K562 (cell line): Measurements from ENCODE around the gene DNAJC12. TPM values are rescaled to one million over a fixed set of nuclear protein-coding genes. Genes with fewer than 3 reads are reported as not detected.

Source experiments
- ARID1B ChIP-seq: fragments of 450-650 bp; IDR thresholded peaks from 2 replicates; pipeline ENCODE4 v1.6.1; 2016; ENCODE audit warnings: antibody characterized with exemption, mild to moderate bottlenecking, inconsistent platforms
- CBFA2T3 ChIP-seq: fragments of 450-650 bp; IDR thresholded peaks from 2 replicates; pipeline ENCODE4 v1.6.1; 2017
- CEBPB ChIP-seq: fragments of 450-650 bp; IDR thresholded peaks from 2 replicates; pipeline ENCODE4 v1.6.1; 2016; ENCODE audit warnings: missing genetic modification characterization, missing compliant biosample characterization
- CREB1 ChIP-seq, 2 experiments: sonication (generic) in 1 of 2; formaldehyde crosslinking in 1 of 2; IDR thresholded peaks; 2 replicates each; pipeline versions ENCODE4 v1.6.1 to v1.8.0; 2012 to 2022; ENCODE audit warnings: inconsistent platforms in 1 of 2, mild to moderate bottlenecking in 1 of 2, missing genetic modification reagents in 1 of 2, moderate library complexity in 1 of 2
- CTCF ChIP-seq, 3 experiments: IDR thresholded peaks in 2 of 3; conservative IDR thresholded peaks in 1 of 3; 2 replicates each; pipeline ENCODE4 v1.5.1; 2011 to 2012; ENCODE audit warnings: low read length in 3 of 3, mild to moderate bottlenecking in 3 of 3, control low read depth in 2 of 3, improper control_type of control experiment in 1 of 3, inconsistent platforms in 1 of 3, low read depth in 1 of 3, mixed read lengths in 1 of 3, moderate library complexity in 1 of 3; ENCODE audit not compliant: insufficient read depth in 2 of 3
- DPF2 ChIP-seq: fragments of 450-650 bp; IDR thresholded peaks from 2 replicates; pipeline ENCODE4 v1.6.1; 2016
- HMGN3 ChIP-seq: IDR thresholded peaks from 2 replicates; pipeline ENCODE4 v1.6.1; 2011; ENCODE audit warnings: borderline replicate concordance, low read depth, mild to moderate bottlenecking, mixed read lengths, low read length; ENCODE audit not compliant: insufficient read length; ENCODE audit errors: extremely low read depth
- JUN ChIP-seq, 2 experiments: sonication (generic) in 1 of 2; formaldehyde crosslinking in 1 of 2; IDR thresholded peaks; 2 replicates each; pipeline versions ENCODE4 v1.6.1 to v1.8.0; 2012 to 2022; ENCODE audit warnings: borderline replicate concordance in 2 of 2, mild to moderate bottlenecking in 2 of 2, improper control_type of control experiment in 1 of 2, low read depth in 1 of 2, low read length in 1 of 2, missing genetic modification reagents in 1 of 2
- MAFG ChIP-seq: fragments of 450-650 bp; conservative IDR thresholded peaks from 2 replicates; pipeline ENCODE4 v1.6.1; 2016; ENCODE audit warnings: missing genetic modification characterization, missing compliant biosample characterization
- NR3C1 ChIP-seq: sonication (generic); formaldehyde crosslinking; IDR thresholded peaks from 2 replicates; pipeline ENCODE4 v1.8.1; 2022; ENCODE audit warnings: missing genetic modification reagents
- PHB2 ChIP-seq: fragments of 450-650 bp; IDR thresholded peaks from 2 replicates; pipeline ENCODE4 v1.6.1; 2017; ENCODE audit warnings: low read depth
- POLR3A ChIP-seq: IDR thresholded peaks from 2 replicates; pipeline ENCODE4 v1.6.1; 2011; ENCODE audit warnings: borderline replicate concordance, mild to moderate bottlenecking, moderate library complexity; ENCODE audit not compliant: insufficient read length, insufficient read depth; ENCODE audit errors: extremely low read depth
- PURB ChIP-seq: sonication (generic); formaldehyde crosslinking; IDR thresholded peaks from 2 replicates; pipeline ENCODE4 v1.9.0; 2021; ENCODE audit warnings: low read depth, mild to moderate bottlenecking, missing genetic modification reagents
- SNIP1 ChIP-seq: fragments of 450-650 bp; IDR thresholded peaks from 2 replicates; pipeline ENCODE4 v1.7.1; 2017; ENCODE audit warnings: low read depth, mild to moderate bottlenecking
- STAG1 ChIP-seq: sonication (generic); formaldehyde crosslinking; IDR thresholded peaks from 2 replicates; pipeline ENCODE4 v1.5.0; 2020; ENCODE audit warnings: missing genetic modification reagents, borderline replicate concordance
- ZBTB1 ChIP-seq: sonication (generic); formaldehyde crosslinking; IDR thresholded peaks from 2 replicates; pipeline ENCODE4 v1.8.1; 2023; ENCODE audit warnings: missing genetic modification reagents, low read depth, mild to moderate bottlenecking, borderline replicate concordance
- ZNF12 ChIP-seq: sonication (generic); formaldehyde crosslinking; IDR thresholded peaks from 2 replicates; pipeline ENCODE4 v1.4.0; 2020; ENCODE audit warnings: mild to moderate bottlenecking, missing genetic modification reagents
- ZNF76 ChIP-seq: fragments of 250-450 bp; sonication (Bioruptor Pico); IDR thresholded peaks from 2 replicates; pipeline ENCODE4 v1.4.0; 2020; ENCODE audit warnings: mild to moderate bottlenecking, moderate library complexity, borderline replicate concordance
- ZZZ3 ChIP-seq: fragments of 450-650 bp; IDR thresholded peaks from 2 replicates; pipeline ENCODE4 v1.6.1; 2016; ENCODE audit warnings: antibody characterized with exemption, mild to moderate bottlenecking, moderate library complexity
- polyA plus RNA-seq, 8 experiments: library from polyadenylated mRNA; depleted of rRNA in 4 of 8; stranded (reverse) in 5 of 8; unstranded in 3 of 8; fragments of >200 nt; fragmentation: Nextera tagmentation in 2 of 8; fragmentation: Illumina TruSeq in 1 of 8; extraction: Ambion mirVana in 2 of 8; extraction: Trizol in 1 of 8; gene quantifications; 2 replicates each; pipeline versions ENCODE4 v1.2.1 to v1.2.3, GENCODE V29; 2011 to 2014; ENCODE audit warnings: inconsistent platforms in 1 of 8, missing spikeins in 1 of 8
- total RNA-seq, 7 experiments: library from RNA; depleted of rRNA in 6 of 7; stranded (reverse); fragments of >200 nt in 6 of 7; fragmentation: Illumina TruSeq in 2 of 7; extraction: Trizol in 2 of 7; gene quantifications; 2 replicates each; pipeline versions ENCODE4 v1.2.1 to v1.2.3, GENCODE V29; 2011 to 2021; ENCODE audit warnings: low replicate concordance in 1 of 7
- TF ChIP-seq, protein P1 (sequence below), 2 experiments: fragments of 450-650 bp; IDR thresholded peaks; 2 replicates each; pipeline ENCODE4 v1.6.1; 2018; ENCODE audit warnings: mild to moderate bottlenecking in 2 of 2, low read depth in 1 of 2; ENCODE audit not compliant: partially characterized antibody in 2 of 2
- TF ChIP-seq, protein P2 (sequence below): IDR thresholded peaks from 2 replicates; pipeline ENCODE4 v1.6.1; 2014; ENCODE audit warnings: antibody characterized with exemption

The DNAJC12 gene
- total and polyA plus RNA-seq, 9 of the 15 experiments (the other 6 are each of a cell fraction or from before 2014, with no cell fraction given) = 7.4 to 95.9 (median 68.5) TPM

DNA sequence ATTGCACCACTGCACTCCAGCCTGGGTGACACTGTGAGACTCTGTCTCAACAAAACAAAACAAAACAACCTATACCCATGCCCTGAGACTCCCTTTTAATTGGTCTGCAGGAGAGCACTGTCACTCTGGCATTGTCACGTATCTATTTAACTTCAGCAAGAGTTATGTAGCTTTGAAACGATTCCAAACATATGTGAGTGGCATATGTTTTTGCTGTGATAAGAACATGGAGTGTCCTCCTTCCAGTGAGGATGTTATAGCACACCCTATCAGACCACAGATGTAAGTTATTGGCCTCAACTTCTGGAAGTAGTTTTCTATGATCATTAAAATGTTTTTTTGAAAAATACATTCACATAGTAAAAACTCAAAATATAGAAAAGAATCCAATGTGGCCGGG lies 15.5 kb upstream of the DNAJC12 start (continued):
- TF ChIP-seq DPF2 (peak; percentile 80), MAFG (tag) (peak; percentile 46), POLR3A (no peak), CBFA2T3 (peak; percentile 87), CREB1 (IDR thresholded peaks at IDR 0.05) (no peak), CREB1 (CRISPR knock-in tag; IDR thresholded peaks at IDR 0.05) (no peak), ZNF76 (CRISPR knock-in tag) (no peak), JUN (IDR thresholded peaks at IDR 0.05; ENCODE audit: borderline replicate concordance, low read depth, low read length) (no peak), JUN (CRISPR knock-in tag; IDR thresholded peaks at IDR 0.05; ENCODE audit: borderline replicate concordance) (no peak), ARID1B (peak; percentile 85), PHB2 (no peak), CTCF (IDR thresholded peaks at IDR 0.05 in 2 of 3, conservative IDR thresholded peaks at IDR 0.05 in 1 of 3; ENCODE audit: insufficient read depth in 2 of 3, low read depth in 1 of 3, low read length in 3 of 3) (peak in 1 of 3 experiments; percentile 24; a peak in 2 of 6 replicates), PURB (CRISPR knock-in tag) (no peak), ZBTB1 (CRISPR knock-in tag) (no peak), CEBPB (tag) (peak; percentile 40), ZNF12 (CRISPR knock-in tag) (no peak), STAG1 (CRISPR knock-in tag) (no peak), ZZZ3 (no peak), HMGN3 (no peak), NR3C1 (CRISPR knock-in tag) (no peak), SNIP1 (no peak)
- TF ChIP-seq, protein P1, sequence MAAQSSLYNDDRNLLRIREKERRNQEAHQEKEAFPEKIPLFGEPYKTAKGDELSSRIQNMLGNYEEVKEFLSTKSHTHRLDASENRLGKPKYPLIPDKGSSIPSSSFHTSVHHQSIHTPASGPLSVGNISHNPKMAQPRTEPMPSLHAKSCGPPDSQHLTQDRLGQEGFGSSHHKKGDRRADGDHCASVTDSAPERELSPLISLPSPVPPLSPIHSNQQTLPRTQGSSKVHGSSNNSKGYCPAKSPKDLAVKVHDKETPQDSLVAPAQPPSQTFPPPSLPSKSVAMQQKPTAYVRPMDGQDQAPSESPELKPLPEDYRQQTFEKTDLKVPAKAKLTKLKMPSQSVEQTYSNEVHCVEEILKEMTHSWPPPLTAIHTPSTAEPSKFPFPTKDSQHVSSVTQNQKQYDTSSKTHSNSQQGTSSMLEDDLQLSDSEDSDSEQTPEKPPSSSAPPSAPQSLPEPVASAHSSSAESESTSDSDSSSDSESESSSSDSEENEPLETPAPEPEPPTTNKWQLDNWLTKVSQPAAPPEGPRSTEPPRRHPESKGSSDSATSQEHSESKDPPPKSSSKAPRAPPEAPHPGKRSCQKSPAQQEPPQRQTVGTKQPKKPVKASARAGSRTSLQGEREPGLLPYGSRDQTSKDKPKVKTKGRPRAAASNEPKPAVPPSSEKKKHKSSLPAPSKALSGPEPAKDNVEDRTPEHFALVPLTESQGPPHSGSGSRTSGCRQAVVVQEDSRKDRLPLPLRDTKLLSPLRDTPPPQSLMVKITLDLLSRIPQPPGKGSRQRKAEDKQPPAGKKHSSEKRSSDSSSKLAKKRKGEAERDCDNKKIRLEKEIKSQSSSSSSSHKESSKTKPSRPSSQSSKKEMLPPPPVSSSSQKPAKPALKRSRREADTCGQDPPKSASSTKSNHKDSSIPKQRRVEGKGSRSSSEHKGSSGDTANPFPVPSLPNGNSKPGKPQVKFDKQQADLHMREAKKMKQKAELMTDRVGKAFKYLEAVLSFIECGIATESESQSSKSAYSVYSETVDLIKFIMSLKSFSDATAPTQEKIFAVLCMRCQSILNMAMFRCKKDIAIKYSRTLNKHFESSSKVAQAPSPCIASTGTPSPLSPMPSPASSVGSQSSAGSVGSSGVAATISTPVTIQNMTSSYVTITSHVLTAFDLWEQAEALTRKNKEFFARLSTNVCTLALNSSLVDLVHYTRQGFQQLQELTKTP (IDR thresholded peaks at IDR 0.05; ENCODE audit: low read depth in 1 of 2, partially characterized antibody in 2 of 2) = no peak
- TF ChIP-seq, protein P2, sequence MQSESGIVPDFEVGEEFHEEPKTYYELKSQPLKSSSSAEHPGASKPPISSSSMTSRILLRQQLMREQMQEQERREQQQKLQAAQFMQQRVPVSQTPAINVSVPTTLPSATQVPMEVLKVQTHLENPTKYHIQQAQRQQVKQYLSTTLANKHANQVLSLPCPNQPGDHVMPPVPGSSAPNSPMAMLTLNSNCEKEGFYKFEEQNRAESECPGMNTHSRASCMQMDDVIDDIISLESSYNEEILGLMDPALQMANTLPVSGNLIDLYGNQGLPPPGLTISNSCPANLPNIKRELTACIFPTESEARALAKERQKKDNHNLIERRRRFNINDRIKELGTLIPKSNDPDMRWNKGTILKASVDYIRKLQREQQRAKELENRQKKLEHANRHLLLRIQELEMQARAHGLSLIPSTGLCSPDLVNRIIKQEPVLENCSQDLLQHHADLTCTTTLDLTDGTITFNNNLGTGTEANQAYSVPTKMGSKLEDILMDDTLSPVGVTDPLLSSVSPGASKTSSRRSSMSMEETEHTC = no peak
